SIG-M5 treated with dmso at 0.1 percent for 504 hours (cell line): ENCODE results near the gene MLX.
"Not testable (repeated sequence)": the region's sequence is repeated elsewhere in the genome, so short reads cannot be mapped to it uniquely, and the experiment has no call there.

ENCODE experiments used
- DNase-seq: peaks from one replicate; lab custom pipeline; 2025; ENCODE audit not compliant: unreplicated experiment; lab: John Stamatoyannopoulos, UW

Gene MLX

GRCh38 chr17:42536372-42537155 is 30.3 kb upstream of the MLX start:
- peak; percentile 71 for DNase-seq

- no peak for DNase-seq
These were observed 29.6 kb upstream of the MLX start for GRCh38 chr17:42537156-42537805.

GRCh38 chr17:42537826-42538451 is 29.0 kb upstream of the MLX start:
- DNase-seq: no peak

GRCh38 chr17:42538482-42538881 is 28.4 kb upstream of the MLX start:
- no peak for DNase-seq

GRCh38 chr17:42540558-42540957 is 26.3 kb upstream of the MLX start:
- not testable (repeated sequence) for DNase-seq

- DNase-seq: no peak
These were observed 25.7 kb upstream of the MLX start for GRCh38 chr17:42541041-42541833.

- no peak for DNase-seq
These were observed 23.5 kb upstream of the MLX start for GRCh38 chr17:42543190-42544079.

GRCh38 chr17:42544874-42545283 is 22.0 kb upstream of the MLX start:
- DNase-seq: no peak

GRCh38 chr17:42545755-42546505 is 21.0 kb upstream of the MLX start:
- DNase-seq: not testable (repeated sequence)

- no peak for DNase-seq
These were observed 19.9 kb upstream of the MLX start for GRCh38 chr17:42547001-42547461.

GRCh38 chr17:42547698-42548069 is 19.2 kb upstream of the MLX start:
- DNase-seq: no peak

GRCh38 chr17:42548070-42548837 is 18.6 kb upstream of the MLX start:
- no peak for DNase-seq

- no peak for DNase-seq
These were observed 17.7 kb upstream of the MLX start for GRCh38 chr17:42548993-42549755.

- DNase-seq: not testable (repeated sequence)
These were observed 14.2 kb upstream of the MLX start, which contains the start of gene HSD17B1 for GRCh38 chr17:42552736-42553135. HSD17B1 (plus strand) TSS chr17:42552923; CDS start chr17:42552934, 11 bp downstream.

GRCh38 chr17:42553161-42553818 is 13.6 kb upstream of the MLX start:
- no peak for DNase-seq

GRCh38 chr17:42553866-42554249 is 13.0 kb upstream of the MLX start:
- DNase-seq: no peak
